HL-60 (cell line): ENCODE data around the gene SHANK3.

ENCODE experiments used
- DNase-seq, 2 experiments: peaks; one replicate each; pipeline ENCODE4 v3.0.0-alpha.2; 2010 to 2020; ENCODE audit warnings: low read depth in 1 of 2, low spot score in 1 of 2
- H3K27ac ChIP-seq: fragments of 250-450 bp; sonication (Bioruptor Pico); replicated peaks from 2 replicates; pipeline ENCODE4 v1.5.1; 2020; ENCODE audit warnings: mild to moderate bottlenecking, moderate library complexity
- H3K27me3 ChIP-seq: fragments of 250-450 bp; sonication (Bioruptor Pico); 2 replicates; pipeline ENCODE4 v1.5.1; 2021; ENCODE audit warnings: mild to moderate bottlenecking, moderate library complexity; ENCODE audit not compliant: insufficient read depth, poor library complexity, severe bottlenecking
- H3K4me3 ChIP-seq: replicated peaks from 2 replicates; pipeline ENCODE4 v1.5.1; 2011; ENCODE audit warnings: mild to moderate bottlenecking, control low read depth, low read length; ENCODE audit not compliant: insufficient read depth
- GABPA ChIP-seq: IDR thresholded peaks from 2 replicates; pipeline ENCODE4 v1.6.1; 2012; ENCODE audit warnings: low read depth
- POLR2AphosphoS5 ChIP-seq: IDR thresholded peaks from 2 replicates; pipeline ENCODE4 v1.6.1; 2012; ENCODE audit warnings: low read depth
- REST ChIP-seq: IDR thresholded peaks from 2 replicates; pipeline ENCODE4 v1.6.1; 2012; ENCODE audit warnings: low read depth; ENCODE audit not compliant: insufficient replicate concordance
- SPI1 ChIP-seq: IDR thresholded peaks from 2 replicates; pipeline ENCODE4 v1.6.1; 2012; ENCODE audit warnings: low read depth, mild to moderate bottlenecking, borderline replicate concordance
- TF ChIP-seq, protein P1 (sequence below): IDR thresholded peaks from one replicate; pipeline ENCODE4 v1.5.1; 2011; ENCODE audit warnings: low read length, control low read depth, inconsistent platforms; ENCODE audit not compliant: insufficient read depth

The SHANK3 gene

DNA sequence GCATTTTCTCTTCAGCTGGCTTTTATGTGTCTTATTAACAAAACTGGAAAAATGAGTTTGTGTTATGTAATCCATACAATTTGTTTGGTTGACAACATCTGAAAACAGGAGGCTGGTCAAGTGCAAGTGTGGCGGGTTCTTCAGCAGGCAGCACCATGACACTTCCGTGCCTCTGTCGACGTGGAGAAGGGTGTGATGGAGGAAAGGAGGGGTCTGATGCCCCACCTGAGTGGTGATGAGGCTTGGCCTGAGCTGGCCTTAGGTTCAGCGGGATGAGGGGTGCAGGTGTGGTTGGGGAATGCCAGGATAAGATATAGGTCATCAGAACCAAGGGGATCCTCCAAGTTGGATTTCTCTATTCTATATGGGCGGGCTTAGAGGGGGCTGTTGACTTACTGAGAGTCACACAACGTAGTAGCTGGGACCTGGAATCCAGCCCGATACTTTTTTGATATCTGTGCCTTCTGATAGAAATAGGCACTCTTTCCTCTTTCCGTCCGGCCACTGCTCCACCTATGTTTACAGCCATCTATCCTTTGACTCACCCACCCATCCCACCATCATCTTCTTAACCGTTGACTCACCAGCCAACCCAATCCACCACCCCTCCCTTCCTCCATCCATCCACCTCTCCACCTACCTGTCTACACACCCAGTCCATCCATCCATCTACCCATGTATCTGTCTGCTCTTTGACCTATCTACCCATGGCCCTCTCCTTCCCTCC lies 29.0 kb downstream of the SHANK3 start:
- no peak overlapping the region for H3K4me3 ChIP-seq

GRCh38 chr22:50702261-50702671 lies 29.6 kb downstream of the SHANK3 start:
- DNase-seq: no peak
- Histone ChIP-seq H3K27ac (no peak overlapping the region), H3K4me3 (no peak overlapping the region), H3K27me3 (peaks cover 10% of the 10 kb centered on the region)
- TF ChIP-seq SPI1 (no peak), REST (no peak)

More for the DNA sequence above, 29.0 kb downstream of the SHANK3 start:
- DNase-seq: no peak
- Histone ChIP-seq H3K27ac (no peak overlapping the region), H3K27me3 (peaks cover 10% of the 10 kb centered on the region)
- TF ChIP-seq REST: no peak

DNA sequence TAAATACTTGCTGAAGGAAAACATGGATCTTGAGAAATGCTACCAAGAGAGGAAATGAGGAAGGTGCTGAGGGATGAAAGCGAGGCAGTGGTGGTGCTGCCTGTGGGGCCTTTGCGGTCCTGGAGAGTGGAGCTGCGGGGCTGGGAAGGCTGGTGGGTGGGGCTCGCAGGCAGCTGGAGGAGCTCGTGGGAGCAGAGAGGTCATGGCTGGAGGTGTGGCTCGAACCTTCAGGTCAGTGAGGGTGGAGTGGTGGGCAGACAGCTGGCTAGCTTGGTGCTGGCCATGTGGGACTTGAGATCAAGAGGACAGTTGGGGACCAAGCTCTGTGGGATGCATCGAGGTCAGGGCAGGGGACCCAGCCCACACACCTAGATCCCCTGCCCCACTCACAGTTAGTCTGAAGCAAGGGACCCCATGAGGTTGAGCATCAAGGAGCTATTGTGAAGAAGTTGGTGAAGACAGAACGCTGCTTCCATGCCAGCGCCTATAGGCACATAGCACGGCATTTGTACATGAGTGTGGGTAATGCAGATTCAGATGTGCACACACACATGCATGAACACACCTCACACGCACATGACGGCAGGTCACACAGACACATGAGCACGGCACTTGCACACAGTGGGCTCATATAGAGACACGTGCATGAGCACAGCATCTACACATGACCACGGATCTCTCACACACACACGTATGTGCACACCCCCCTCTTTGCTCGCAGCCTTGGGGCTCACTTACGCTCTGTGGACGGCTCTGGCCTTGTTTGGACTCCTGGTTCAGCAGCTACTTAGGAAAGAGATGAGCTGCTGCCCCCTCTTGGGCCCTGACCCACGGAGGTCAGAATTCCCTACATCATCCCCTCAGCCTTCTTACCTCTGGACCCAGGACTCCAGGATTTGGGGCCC lies 30.4 kb downstream of the SHANK3 start:
- no peak overlapping the region for H3K4me3 ChIP-seq
- peaks cover 10% of the 10 kb centered on the region for H3K27me3 ChIP-seq
- H3K27ac ChIP-seq: no peak overlapping the region
- DNase-seq: no peak
- no peak for TF ChIP-seq GABPA
- TF ChIP-seq, protein P1, sequence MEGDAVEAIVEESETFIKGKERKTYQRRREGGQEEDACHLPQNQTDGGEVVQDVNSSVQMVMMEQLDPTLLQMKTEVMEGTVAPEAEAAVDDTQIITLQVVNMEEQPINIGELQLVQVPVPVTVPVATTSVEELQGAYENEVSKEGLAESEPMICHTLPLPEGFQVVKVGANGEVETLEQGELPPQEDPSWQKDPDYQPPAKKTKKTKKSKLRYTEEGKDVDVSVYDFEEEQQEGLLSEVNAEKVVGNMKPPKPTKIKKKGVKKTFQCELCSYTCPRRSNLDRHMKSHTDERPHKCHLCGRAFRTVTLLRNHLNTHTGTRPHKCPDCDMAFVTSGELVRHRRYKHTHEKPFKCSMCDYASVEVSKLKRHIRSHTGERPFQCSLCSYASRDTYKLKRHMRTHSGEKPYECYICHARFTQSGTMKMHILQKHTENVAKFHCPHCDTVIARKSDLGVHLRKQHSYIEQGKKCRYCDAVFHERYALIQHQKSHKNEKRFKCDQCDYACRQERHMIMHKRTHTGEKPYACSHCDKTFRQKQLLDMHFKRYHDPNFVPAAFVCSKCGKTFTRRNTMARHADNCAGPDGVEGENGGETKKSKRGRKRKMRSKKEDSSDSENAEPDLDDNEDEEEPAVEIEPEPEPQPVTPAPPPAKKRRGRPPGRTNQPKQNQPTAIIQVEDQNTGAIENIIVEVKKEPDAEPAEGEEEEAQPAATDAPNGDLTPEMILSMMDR: no peak
- TF ChIP-seq REST: no peak
- no peak for TF ChIP-seq POLR2AphosphoS5
- TF ChIP-seq SPI1: no peak
